ENCODE results near the gene GATM.

Gene GATM

GRCh38 chr15:45378149-45378912, at the start of gene GATM:
Gene GATM, minus strand, starts transcription at chr15:45378544. Its CDS starts 91 bp downstream, at chr15:45378453.
- DNase-seq (ENCODE audit: low read depth), result peak; percentile 70
- peak within 1 kb of the TSS; percentile 93 for H3K4me3 ChIP-seq (ENCODE audit: low read depth, low read length)
- peak; percentile 12 for TF ChIP-seq CTCF (IDR thresholded peaks at IDR 0.05; ENCODE audit: low read depth, low read length, missing control alignments)

- no peak overlapping the region for H3K4me3 ChIP-seq (ENCODE audit: low read depth, low read length)
- DNase-seq (ENCODE audit: low read depth), result no peak
- no peak for TF ChIP-seq CTCF (IDR thresholded peaks at IDR 0.05; ENCODE audit: low read depth, low read length, missing control alignments)
These were observed 48.7 kb upstream of the GATM start for GRCh38 chr15:45427085-45427484.

GRCh38 chr15:45425135-45425534, 46.8 kb upstream of the GATM start:
- TF ChIP-seq CTCF (IDR thresholded peaks at IDR 0.05; ENCODE audit: low read depth, low read length, missing control alignments), result no peak
- no peak for DNase-seq (ENCODE audit: low read depth)
- H3K4me3 ChIP-seq (ENCODE audit: low read depth, low read length), result no peak overlapping the region

GRCh38 chr15:45424429-45424828, 46.1 kb upstream of the GATM start:
- H3K4me3 ChIP-seq (ENCODE audit: low read depth, low read length), result no peak overlapping the region
- no peak for DNase-seq (ENCODE audit: low read depth)
- TF ChIP-seq CTCF (IDR thresholded peaks at IDR 0.05; ENCODE audit: low read depth, low read length, missing control alignments), result no peak

GRCh38 chr15:45417303-45417950, 39.1 kb upstream of the GATM start:
- DNase-seq (ENCODE audit: low read depth), result no peak
- no peak overlapping the region for H3K4me3 ChIP-seq (ENCODE audit: low read depth, low read length)
- no peak for TF ChIP-seq CTCF (IDR thresholded peaks at IDR 0.05; ENCODE audit: low read depth, low read length, missing control alignments)

GRCh38 chr15:45414215-45414885, 36.0 kb upstream of the GATM start:
- no peak for DNase-seq (ENCODE audit: low read depth)
- TF ChIP-seq CTCF (IDR thresholded peaks at IDR 0.05; ENCODE audit: low read depth, low read length, missing control alignments), result no peak
- no peak overlapping the region for H3K4me3 ChIP-seq (ENCODE audit: low read depth, low read length)
